GM23338 (cell line): ENCODE measurements around the gene ADPRH. TPM values are rescaled to one million over a fixed set of nuclear protein-coding genes. Genes with fewer than 3 reads are reported as not detected.

Source experiments
- ATAC-seq: fragments of 200-7000 bp; cut with Tn5 transposase; 3 replicates; pipeline ENCODE4 v1.9.1; 2020
- DNase-seq: peaks from one replicate; pipeline ENCODE4 v3.0.0-alpha.2; 2015; ENCODE audit warnings: low spot score
- H2AFZ ChIP-seq: fragments of 200-600 bp; sonication (generic); 2 replicates; pipeline ENCODE4 v1.8.0; 2016; ENCODE audit warnings: antibody characterized with exemption, mild to moderate bottlenecking, moderate library complexity
- H3F3A ChIP-seq: fragments of 200-600 bp; sonication (generic); replicated peaks from 2 replicates; pipeline ENCODE4 v1.8.0; 2017; ENCODE audit warnings: antibody characterized with exemption, mixed run types, low read depth
- H3K27ac ChIP-seq: fragments of 200-600 bp; sonication (generic); 2 replicates; pipeline ENCODE4 v1.6.1; 2016; ENCODE audit warnings: low read depth
- H3K27me3 ChIP-seq: fragments of 200-600 bp; sonication (generic); 2 replicates; pipeline ENCODE4 v1.8.0; 2016; ENCODE audit warnings: mild to moderate bottlenecking, mixed run types, moderate library complexity; ENCODE audit not compliant: insufficient read depth
- H3K36me3 ChIP-seq: fragments of 200-600 bp; sonication (generic); 2 replicates; pipeline ENCODE4 v1.8.0; 2016; ENCODE audit warnings: mild to moderate bottlenecking; ENCODE audit not compliant: insufficient read depth
- H3K4me1 ChIP-seq: fragments of 200-600 bp; sonication (generic); 2 replicates; pipeline ENCODE4 v1.8.0; 2016; ENCODE audit warnings: mild to moderate bottlenecking, moderate library complexity; ENCODE audit not compliant: insufficient read depth
- H3K4me2 ChIP-seq: fragments of 200-600 bp; sonication (generic); 2 replicates; pipeline ENCODE4 v1.7.1; 2017; ENCODE audit warnings: mixed run types
- H3K4me3 ChIP-seq: fragments of 200-600 bp; sonication (generic); 2 replicates; pipeline ENCODE4 v1.6.1; 2016; ENCODE audit warnings: mixed run types
- H3K79me2 ChIP-seq: fragments of 200-600 bp; sonication (generic); replicated peaks from 2 replicates; pipeline ENCODE4 v1.8.0; 2017; ENCODE audit warnings: mild to moderate bottlenecking; ENCODE audit not compliant: insufficient read depth
- H3K9me2 ChIP-seq: fragments of 200-600 bp; sonication (generic); 2 replicates; pipeline ENCODE4 v1.8.0; 2017; ENCODE audit not compliant: insufficient read depth
- H4K20me1 ChIP-seq: fragments of 200-600 bp; sonication (generic); replicated peaks from 2 replicates; pipeline ENCODE4 v1.8.0; 2017; ENCODE audit warnings: mild to moderate bottlenecking; ENCODE audit not compliant: insufficient read depth
- H3K27ac Mint-ChIP-seq: 2 replicates; pipeline ENCODE4 v1.8.0; 2020; ENCODE audit warnings: inconsistent platforms, mild to moderate bottlenecking, moderate library complexity, mixed read lengths
- H3K27me3 Mint-ChIP-seq: 3 replicates; pipeline ENCODE4 v1.8.0; 2022; ENCODE audit warnings: low read depth, mild to moderate bottlenecking, moderate library complexity, mixed read lengths, inconsistent platforms; ENCODE audit not compliant: insufficient read depth, poor library complexity
- H3K36me3 Mint-ChIP-seq: 3 replicates; pipeline ENCODE4 v1.8.0; 2021; ENCODE audit warnings: low read depth, mild to moderate bottlenecking, inconsistent platforms, moderate library complexity, mixed read lengths
- H3K4me1 Mint-ChIP-seq: 3 replicates; pipeline ENCODE4 v1.8.0; 2020; ENCODE audit warnings: mild to moderate bottlenecking, inconsistent platforms, mixed read lengths
- H3K4me3 Mint-ChIP-seq: 3 replicates; pipeline ENCODE4 v1.8.0; 2021; ENCODE audit warnings: moderate library complexity, mild to moderate bottlenecking, inconsistent platforms, mixed read lengths
- H3K9me3 Mint-ChIP-seq: 3 replicates; pipeline ENCODE4 v1.8.0; 2020; ENCODE audit warnings: moderate library complexity, mild to moderate bottlenecking, inconsistent platforms, mixed read lengths
- CREB1 ChIP-seq: fragments of 250-450 bp; sonication (Bioruptor Pico); IDR thresholded peaks from 2 replicates; pipeline ENCODE4 v1.5.0; 2020; ENCODE audit warnings: low read depth, mild to moderate bottlenecking, moderate library complexity
- CTCF ChIP-seq, 2 experiments: fragments of 200-600 bp in 1 of 2; sonication (generic) in 1 of 2; conservative IDR thresholded peaks; 2 replicates each; pipeline versions ENCODE4 v1.5.1 to v1.6.1; 2016 to 2017; ENCODE audit warnings: antibody characterized with exemption in 2 of 2, low read depth in 2 of 2, mild to moderate bottlenecking in 2 of 2, moderate library complexity in 1 of 2
- ETS1 ChIP-seq: IDR thresholded peaks from 2 replicates; pipeline ENCODE4 v1.6.1; 2016; ENCODE audit warnings: antibody characterized with exemption
- EZH2 ChIP-seq: fragments of 200-600 bp; sonication (generic); IDR thresholded peaks from one replicate; pipeline ENCODE4 v1.8.0; 2017; ENCODE audit warnings: antibody characterized with exemption, mild to moderate bottlenecking, low read depth; ENCODE audit not compliant: unreplicated experiment
- EZH2phosphoT487 ChIP-seq: fragments of 200-600 bp; sonication (generic); IDR thresholded peaks from one replicate; pipeline ENCODE4 v1.8.1; 2018; ENCODE audit warnings: antibody characterized with exemption; ENCODE audit not compliant: unreplicated experiment
- JUNB ChIP-seq: IDR thresholded peaks from one replicate; pipeline ENCODE4 v1.6.1; 2016; ENCODE audit warnings: antibody characterized with exemption; ENCODE audit not compliant: unreplicated experiment
- NANOG ChIP-seq: IDR thresholded peaks from 2 replicates; pipeline ENCODE4 v1.6.1; 2016; ENCODE audit warnings: antibody characterized with exemption, borderline replicate concordance
- POLR2AphosphoS5 ChIP-seq: IDR thresholded peaks from 2 replicates; pipeline ENCODE4 v1.6.1; 2016; ENCODE audit warnings: antibody characterized with exemption, low read depth
- STAT1 ChIP-seq: IDR thresholded peaks from one replicate; pipeline ENCODE4 v1.6.1; 2016; ENCODE audit warnings: antibody characterized with exemption; ENCODE audit not compliant: unreplicated experiment
- ZNF114 ChIP-seq: fragments of 250-450 bp; sonication (Bioruptor Pico); IDR thresholded peaks from 2 replicates; pipeline ENCODE4 v1.5.0; 2020; ENCODE audit warnings: mild to moderate bottlenecking, moderate library complexity
- ZNF331 ChIP-seq: fragments of 250-450 bp; sonication (Bioruptor Pico); IDR thresholded peaks from 2 replicates; pipeline ENCODE4 v1.5.0; 2020; ENCODE audit warnings: low read depth, mild to moderate bottlenecking, moderate library complexity
- polyA plus RNA-seq: library from polyadenylated mRNA; unstranded; fragments of >200 nt; fragmentation: Nextera tagmentation; extraction: Ambion mirVana; gene quantifications from 2 replicates; pipeline ENCODE4 v1.2.1, GENCODE V29; 2016
- total RNA-seq: library from RNA; depleted of rRNA; stranded (reverse); fragments of >200 nt; shearing (Covaris generic); gene quantifications from 2 replicates; pipeline ENCODE4 v1.2.3, GENCODE V29; 2014
- TF ChIP-seq, protein P1 (sequence below): fragments of 250-450 bp; sonication (Bioruptor Pico); IDR thresholded peaks from 2 replicates; pipeline ENCODE4 v1.5.0; 2020; ENCODE audit warnings: mild to moderate bottlenecking, moderate library complexity
- TF ChIP-seq, protein P2 (sequence below): IDR thresholded peaks from one replicate; pipeline ENCODE4 v1.6.1; 2018; ENCODE audit warnings: antibody characterized with exemption; ENCODE audit not compliant: unreplicated experiment

ADPRH gene
- total and polyA plus RNA-seq, 2 experiments from 2014 or later, result 1.2 to 3.4 TPM

GRCh38 chr3:119599558-119600174 is 20.4 kb downstream of the ADPRH start:
- Histone ChIP-seq H3K27ac (no peak overlapping the region), H3K4me1 (peaks cover 3% of the 10 kb centered on the region; the same call in 1 of the 2 replicates), H3K4me3 (no peak overlapping the region), H3F3A (no peaks in the 10 kb centered on the region), H4K20me1 (no peaks in the 10 kb centered on the region), H3K27me3 (no peaks in the 10 kb centered on the region), H3K4me2 (no peak overlapping the region), H3K9me2 (no peaks in the 10 kb centered on the region), H3K36me3 (no peaks in the 10 kb centered on the region), H2AFZ (peak overlapping the region; percentile 93; the same call in 1 of the 2 replicates), H3K79me2 (no peaks in the 10 kb centered on the region)
- Mint-ChIP-seq H3K9me3 (no peaks in the 10 kb centered on the region), H3K36me3 (no peaks in the 10 kb centered on the region), H3K27ac (no peak overlapping the region), H3K27me3 (no peaks in the 10 kb centered on the region), H3K4me1 (peaks cover 12% of the 10 kb centered on the region), H3K4me3 (no peak overlapping the region)
- ATAC-seq, result no peak
- no peak for DNase-seq
- TF ChIP-seq JUNB (no peak), EZH2phosphoT487 (no peak), ZNF331 (CRISPR knock-in tag) (no peak), ETS1 (no peak), NANOG (no peak), CTCF (conservative IDR thresholded peaks at IDR 0.05; ENCODE audit: low read depth in 2 of 2) (no peak), POLR2AphosphoS5 (no peak), STAT1 (no peak), EZH2 (no peak), CREB1 (no peak), ZNF114 (CRISPR knock-in tag) (no peak)
- TF ChIP-seq, protein P1, sequence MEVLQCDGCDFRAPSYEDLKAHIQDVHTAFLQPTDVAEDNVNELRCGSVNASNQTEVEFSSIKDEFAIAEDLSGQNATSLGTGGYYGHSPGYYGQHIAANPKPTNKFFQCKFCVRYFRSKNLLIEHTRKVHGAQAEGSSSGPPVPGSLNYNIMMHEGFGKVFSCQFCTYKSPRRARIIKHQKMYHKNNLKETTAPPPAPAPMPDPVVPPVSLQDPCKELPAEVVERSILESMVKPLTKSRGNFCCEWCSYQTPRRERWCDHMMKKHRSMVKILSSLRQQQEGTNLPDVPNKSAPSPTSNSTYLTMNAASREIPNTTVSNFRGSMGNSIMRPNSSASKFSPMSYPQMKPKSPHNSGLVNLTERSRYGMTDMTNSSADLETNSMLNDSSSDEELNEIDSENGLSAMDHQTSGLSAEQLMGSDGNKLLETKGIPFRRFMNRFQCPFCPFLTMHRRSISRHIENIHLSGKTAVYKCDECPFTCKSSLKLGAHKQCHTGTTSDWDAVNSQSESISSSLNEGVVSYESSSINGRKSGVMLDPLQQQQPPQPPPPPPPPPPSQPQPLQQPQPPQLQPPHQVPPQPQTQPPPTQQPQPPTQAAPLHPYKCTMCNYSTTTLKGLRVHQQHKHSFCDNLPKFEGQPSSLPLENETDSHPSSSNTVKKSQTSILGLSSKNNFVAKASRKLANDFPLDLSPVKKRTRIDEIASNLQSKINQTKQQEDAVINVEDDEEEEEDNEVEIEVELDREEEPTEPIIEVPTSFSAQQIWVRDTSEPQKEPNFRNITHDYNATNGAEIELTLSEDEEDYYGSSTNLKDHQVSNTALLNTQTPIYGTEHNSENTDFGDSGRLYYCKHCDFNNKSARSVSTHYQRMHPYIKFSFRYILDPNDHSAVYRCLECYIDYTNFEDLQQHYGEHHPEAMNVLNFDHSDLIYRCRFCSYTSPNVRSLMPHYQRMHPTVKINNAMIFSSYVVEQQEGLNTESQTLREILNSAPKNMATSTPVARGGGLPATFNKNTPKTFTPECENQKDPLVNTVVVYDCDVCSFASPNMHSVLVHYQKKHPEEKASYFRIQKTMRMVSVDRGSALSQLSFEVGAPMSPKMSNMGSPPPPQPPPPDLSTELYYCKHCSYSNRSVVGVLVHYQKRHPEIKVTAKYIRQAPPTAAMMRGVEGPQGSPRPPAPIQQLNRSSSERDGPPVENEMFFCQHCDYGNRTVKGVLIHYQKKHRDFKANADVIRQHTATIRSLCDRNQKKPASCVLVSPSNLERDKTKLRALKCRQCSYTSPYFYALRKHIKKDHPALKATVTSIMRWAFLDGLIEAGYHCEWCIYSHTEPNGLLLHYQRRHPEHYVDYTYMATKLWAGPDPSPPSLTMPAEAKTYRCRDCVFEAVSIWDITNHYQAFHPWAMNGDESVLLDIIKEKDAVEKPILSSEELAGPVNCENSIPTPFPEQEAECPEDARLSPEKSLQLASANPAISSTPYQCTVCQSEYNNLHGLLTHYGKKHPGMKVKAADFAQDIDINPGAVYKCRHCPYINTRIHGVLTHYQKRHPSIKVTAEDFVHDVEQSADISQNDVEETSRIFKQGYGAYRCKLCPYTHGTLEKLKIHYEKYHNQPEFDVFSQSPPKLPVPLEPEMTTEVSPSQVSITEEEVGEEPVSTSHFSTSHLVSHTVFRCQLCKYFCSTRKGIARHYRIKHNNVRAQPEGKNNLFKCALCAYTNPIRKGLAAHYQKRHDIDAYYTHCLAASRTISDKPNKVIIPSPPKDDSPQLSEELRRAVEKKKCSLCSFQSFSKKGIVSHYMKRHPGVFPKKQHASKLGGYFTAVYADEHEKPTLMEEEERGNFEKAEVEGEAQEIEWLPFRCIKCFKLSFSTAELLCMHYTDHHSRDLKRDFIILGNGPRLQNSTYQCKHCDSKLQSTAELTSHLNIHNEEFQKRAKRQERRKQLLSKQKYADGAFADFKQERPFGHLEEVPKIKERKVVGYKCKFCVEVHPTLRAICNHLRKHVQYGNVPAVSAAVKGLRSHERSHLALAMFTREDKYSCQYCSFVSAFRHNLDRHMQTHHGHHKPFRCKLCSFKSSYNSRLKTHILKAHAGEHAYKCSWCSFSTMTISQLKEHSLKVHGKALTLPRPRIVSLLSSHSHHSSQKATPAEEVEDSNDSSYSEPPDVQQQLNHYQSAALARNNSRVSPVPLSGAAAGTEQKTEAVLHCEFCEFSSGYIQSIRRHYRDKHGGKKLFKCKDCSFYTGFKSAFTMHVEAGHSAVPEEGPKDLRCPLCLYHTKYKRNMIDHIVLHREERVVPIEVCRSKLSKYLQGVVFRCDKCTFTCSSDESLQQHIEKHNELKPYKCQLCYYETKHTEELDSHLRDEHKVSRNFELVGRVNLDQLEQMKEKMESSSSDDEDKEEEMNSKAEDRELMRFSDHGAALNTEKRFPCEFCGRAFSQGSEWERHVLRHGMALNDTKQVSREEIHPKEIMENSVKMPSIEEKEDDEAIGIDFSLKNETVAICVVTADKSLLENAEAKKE, result no peak
- TF ChIP-seq, protein P2, sequence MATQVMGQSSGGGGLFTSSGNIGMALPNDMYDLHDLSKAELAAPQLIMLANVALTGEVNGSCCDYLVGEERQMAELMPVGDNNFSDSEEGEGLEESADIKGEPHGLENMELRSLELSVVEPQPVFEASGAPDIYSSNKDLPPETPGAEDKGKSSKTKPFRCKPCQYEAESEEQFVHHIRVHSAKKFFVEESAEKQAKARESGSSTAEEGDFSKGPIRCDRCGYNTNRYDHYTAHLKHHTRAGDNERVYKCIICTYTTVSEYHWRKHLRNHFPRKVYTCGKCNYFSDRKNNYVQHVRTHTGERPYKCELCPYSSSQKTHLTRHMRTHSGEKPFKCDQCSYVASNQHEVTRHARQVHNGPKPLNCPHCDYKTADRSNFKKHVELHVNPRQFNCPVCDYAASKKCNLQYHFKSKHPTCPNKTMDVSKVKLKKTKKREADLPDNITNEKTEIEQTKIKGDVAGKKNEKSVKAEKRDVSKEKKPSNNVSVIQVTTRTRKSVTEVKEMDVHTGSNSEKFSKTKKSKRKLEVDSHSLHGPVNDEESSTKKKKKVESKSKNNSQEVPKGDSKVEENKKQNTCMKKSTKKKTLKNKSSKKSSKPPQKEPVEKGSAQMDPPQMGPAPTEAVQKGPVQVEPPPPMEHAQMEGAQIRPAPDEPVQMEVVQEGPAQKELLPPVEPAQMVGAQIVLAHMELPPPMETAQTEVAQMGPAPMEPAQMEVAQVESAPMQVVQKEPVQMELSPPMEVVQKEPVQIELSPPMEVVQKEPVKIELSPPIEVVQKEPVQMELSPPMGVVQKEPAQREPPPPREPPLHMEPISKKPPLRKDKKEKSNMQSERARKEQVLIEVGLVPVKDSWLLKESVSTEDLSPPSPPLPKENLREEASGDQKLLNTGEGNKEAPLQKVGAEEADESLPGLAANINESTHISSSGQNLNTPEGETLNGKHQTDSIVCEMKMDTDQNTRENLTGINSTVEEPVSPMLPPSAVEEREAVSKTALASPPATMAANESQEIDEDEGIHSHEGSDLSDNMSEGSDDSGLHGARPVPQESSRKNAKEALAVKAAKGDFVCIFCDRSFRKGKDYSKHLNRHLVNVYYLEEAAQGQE, result no peak
